PFSK-1 (cell line): ENCODE measurements around the gene TBC1D22A.

Experiments
- FOXP2 ChIP-seq: optimal IDR thresholded peaks from 2 replicates; pipeline ENCODE3; 2011; ENCODE audit warnings: borderline replicate concordance, control low read depth, inconsistent platforms; ENCODE audit not compliant: insufficient read depth; ENCODE audit errors: extremely low read length, extremely low read depth
- POLR2AphosphoS5 ChIP-seq: IDR thresholded peaks from 2 replicates; pipeline ENCODE4 v1.6.1; 2012; ENCODE audit warnings: low read depth, mild to moderate bottlenecking, control low read depth, low read length, moderate library complexity
- SIN3A ChIP-seq: IDR thresholded peaks from 2 replicates; pipeline ENCODE4 v1.6.1; 2012; ENCODE audit warnings: mild to moderate bottlenecking, low read length, moderate library complexity, borderline replicate concordance; ENCODE audit not compliant: insufficient read depth
- TAF1 ChIP-seq: IDR thresholded peaks from 2 replicates; pipeline ENCODE4 v1.6.1; 2012; ENCODE audit warnings: low read length, control low read depth, borderline replicate concordance; ENCODE audit not compliant: insufficient read depth
- TF ChIP-seq, protein P1 (sequence below), 2 experiments: IDR thresholded peaks; 2 replicates each; pipeline versions ENCODE4 v1.6.1 to v1.8.0; 2011 to 2012; ENCODE audit warnings: low read depth in 2 of 2, low read length in 2 of 2, control low read depth in 1 of 2, inconsistent platforms in 1 of 2, mild to moderate bottlenecking in 1 of 2, moderate library complexity in 1 of 2; ENCODE audit not compliant: insufficient read depth in 1 of 2

The TBC1D22A gene

GRCh38 chr22:46767249-46767985 is 5.0 kb downstream of the TBC1D22A start:
- no peak for TF ChIP-seq TAF1
- TF ChIP-seq, protein P1, sequence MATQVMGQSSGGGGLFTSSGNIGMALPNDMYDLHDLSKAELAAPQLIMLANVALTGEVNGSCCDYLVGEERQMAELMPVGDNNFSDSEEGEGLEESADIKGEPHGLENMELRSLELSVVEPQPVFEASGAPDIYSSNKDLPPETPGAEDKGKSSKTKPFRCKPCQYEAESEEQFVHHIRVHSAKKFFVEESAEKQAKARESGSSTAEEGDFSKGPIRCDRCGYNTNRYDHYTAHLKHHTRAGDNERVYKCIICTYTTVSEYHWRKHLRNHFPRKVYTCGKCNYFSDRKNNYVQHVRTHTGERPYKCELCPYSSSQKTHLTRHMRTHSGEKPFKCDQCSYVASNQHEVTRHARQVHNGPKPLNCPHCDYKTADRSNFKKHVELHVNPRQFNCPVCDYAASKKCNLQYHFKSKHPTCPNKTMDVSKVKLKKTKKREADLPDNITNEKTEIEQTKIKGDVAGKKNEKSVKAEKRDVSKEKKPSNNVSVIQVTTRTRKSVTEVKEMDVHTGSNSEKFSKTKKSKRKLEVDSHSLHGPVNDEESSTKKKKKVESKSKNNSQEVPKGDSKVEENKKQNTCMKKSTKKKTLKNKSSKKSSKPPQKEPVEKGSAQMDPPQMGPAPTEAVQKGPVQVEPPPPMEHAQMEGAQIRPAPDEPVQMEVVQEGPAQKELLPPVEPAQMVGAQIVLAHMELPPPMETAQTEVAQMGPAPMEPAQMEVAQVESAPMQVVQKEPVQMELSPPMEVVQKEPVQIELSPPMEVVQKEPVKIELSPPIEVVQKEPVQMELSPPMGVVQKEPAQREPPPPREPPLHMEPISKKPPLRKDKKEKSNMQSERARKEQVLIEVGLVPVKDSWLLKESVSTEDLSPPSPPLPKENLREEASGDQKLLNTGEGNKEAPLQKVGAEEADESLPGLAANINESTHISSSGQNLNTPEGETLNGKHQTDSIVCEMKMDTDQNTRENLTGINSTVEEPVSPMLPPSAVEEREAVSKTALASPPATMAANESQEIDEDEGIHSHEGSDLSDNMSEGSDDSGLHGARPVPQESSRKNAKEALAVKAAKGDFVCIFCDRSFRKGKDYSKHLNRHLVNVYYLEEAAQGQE (IDR thresholded peaks at IDR 0.05; ENCODE audit: insufficient read depth in 1 of 2, low read depth in 2 of 2, low read length in 2 of 2), result no peak
- no peak for TF ChIP-seq SIN3A
- no peak for TF ChIP-seq FOXP2
- no peak for TF ChIP-seq POLR2AphosphoS5

GRCh38 chr22:46769191-46769675 is 6.8 kb downstream of the TBC1D22A start:
- TF ChIP-seq, protein P1 (IDR thresholded peaks at IDR 0.05; ENCODE audit: insufficient read depth in 1 of 2, low read depth in 2 of 2, low read length in 2 of 2), result no peak
- TF ChIP-seq FOXP2 (no peak), TAF1 (no peak), SIN3A (no peak), POLR2AphosphoS5 (no peak)

DNA sequence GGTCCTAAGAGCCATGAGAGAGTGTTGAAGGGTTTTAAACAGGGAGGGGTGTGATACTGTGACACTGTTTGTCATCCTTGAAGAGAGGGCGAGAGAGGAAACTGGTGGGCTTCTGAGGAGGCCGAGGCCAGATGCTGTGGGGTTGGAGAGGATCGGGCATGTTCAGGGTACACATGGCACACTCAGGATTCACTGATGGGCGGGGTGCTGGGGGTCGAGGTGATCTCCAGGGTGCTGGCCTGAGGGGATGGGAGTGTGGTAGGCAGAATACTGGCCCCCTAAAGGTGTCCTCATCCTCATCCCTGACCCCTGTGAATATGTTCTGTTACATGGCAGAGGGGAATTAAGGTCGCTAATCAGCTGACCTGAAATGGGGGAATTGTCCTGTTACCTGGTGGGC is 7.3 kb downstream of the TBC1D22A start:
- TF ChIP-seq, protein P1 (IDR thresholded peaks at IDR 0.05; ENCODE audit: insufficient read depth in 1 of 2, low read depth in 2 of 2, low read length in 2 of 2), result no peak
- TF ChIP-seq TAF1 (no peak), POLR2AphosphoS5 (no peak), SIN3A (no peak), FOXP2 (no peak)

GRCh38 chr22:46770151-46770641 is 7.7 kb downstream of the TBC1D22A start:
- no peak for TF ChIP-seq TAF1
- TF ChIP-seq, protein P1 (IDR thresholded peaks at IDR 0.05; ENCODE audit: insufficient read depth in 1 of 2, low read depth in 2 of 2, low read length in 2 of 2), result 0 out of 4 replicates have a peak, but pooled peaks of 1 of the 2 experiments have one; percentile 20

- TF ChIP-seq, protein P1 (IDR thresholded peaks at IDR 0.05; ENCODE audit: insufficient read depth in 1 of 2, low read depth in 2 of 2, low read length in 2 of 2), result no peak
- TF ChIP-seq TAF1 (no peak), POLR2AphosphoS5 (no peak), SIN3A (no peak), FOXP2 (no peak)
Measured at GRCh38 chr22:46770726-46771125, 8.3 kb downstream of the TBC1D22A start.
